NCI-H82 treated with DMSO at 0.1 percent for 48 hours (cell line): ENCODE data around the gene OPCML.

Source experiments
- DNase-seq: peaks from one replicate; lab custom pipeline; 2025; ENCODE audit not compliant: unreplicated experiment; lab: John Stamatoyannopoulos, UW

OPCML gene

GRCh38 chr11:133531971-133532651 is at the start of gene OPCML:
TSS of gene OPCML (minus strand) at chr11:133532501.
- DNase-seq: no peak

- no peak for DNase-seq
Measured at GRCh38 chr11:133581091-133581490, 48.8 kb upstream of the OPCML start.

GRCh38 chr11:133579165-133580031 is 47.1 kb upstream of the OPCML start:
- DNase-seq: no peak

- no peak for DNase-seq
Measured at GRCh38 chr11:133577403-133577802, 45.1 kb upstream of the OPCML start.

GRCh38 chr11:133576351-133576750 is 44.0 kb upstream of the OPCML start:
- DNase-seq: no peak

- DNase-seq: no peak
Measured at GRCh38 chr11:133573081-133573480, 40.8 kb upstream of the OPCML start.

GRCh38 chr11:133570376-133570775 is 38.1 kb upstream of the OPCML start:
- DNase-seq: no peak

GRCh38 chr11:133563505-133564025 is 31.3 kb upstream of the OPCML start:
- DNase-seq: no peak

- no peak for DNase-seq
Measured at GRCh38 chr11:133560472-133560855, 28.2 kb upstream of the OPCML start.

- no peak for DNase-seq
Measured at GRCh38 chr11:133559833-133560471, 27.7 kb upstream of the OPCML start.

GRCh38 chr11:133559382-133559781 is 27.1 kb upstream of the OPCML start:
- no peak for DNase-seq

- no peak for DNase-seq
Measured at GRCh38 chr11:133555034-133555433, 22.7 kb upstream of the OPCML start.

- DNase-seq: no peak
Measured at GRCh38 chr11:133553885-133554740, 21.8 kb upstream of the OPCML start.

- DNase-seq: no peak
Measured at GRCh38 chr11:133552938-133553337, 20.6 kb upstream of the OPCML start.

GRCh38 chr11:133551064-133551463 is 18.8 kb upstream of the OPCML start:
- no peak for DNase-seq

- DNase-seq: no peak
Measured at GRCh38 chr11:133549826-133550225, 17.5 kb upstream of the OPCML start.

GRCh38 chr11:133548641-133549040 is 16.3 kb upstream of the OPCML start:
- no peak for DNase-seq

- no peak for DNase-seq
Measured at GRCh38 chr11:133547808-133548494, 15.7 kb upstream of the OPCML start.

- no peak for DNase-seq
Measured at GRCh38 chr11:133545199-133545803, 13.0 kb upstream of the OPCML start.

GRCh38 chr11:133541720-133542095 is 9.4 kb upstream of the OPCML start:
- no peak for DNase-seq
